Subcutaneous abdominal adipose tissue (tissue), 5 donors: ENCODE measurements around the gene SRGAP1.
A peak's percentile ranks its signal among the peaks of the same experiment; 100 is the strongest.

Source experiments
- H3K27ac ChIP-seq: one replicate; pipeline ENCODE4 v1.7.0; 2013; ENCODE audit warnings: low read depth, mild to moderate bottlenecking, inconsistent platforms, low read length, moderate library complexity
- H3K27me3 ChIP-seq, 5 donors: one replicate each; pipeline ENCODE4 v1.7.0; 2013; ENCODE audit warnings: low read length in 5 of 5, inconsistent platforms in 1 of 5; ENCODE audit not compliant: control insufficient read depth in 5 of 5, insufficient read depth in 4 of 5
- H3K36me3 ChIP-seq, 5 donors: one replicate each; pipeline ENCODE4 v1.7.0; 2013; ENCODE audit warnings: low read length in 5 of 5; ENCODE audit not compliant: control insufficient read depth in 5 of 5, insufficient read depth in 5 of 5
- H3K4me1 ChIP-seq, 5 donors: one replicate each; pipeline ENCODE4 v1.7.0; 2013; ENCODE audit warnings: low read length in 5 of 5, mild to moderate bottlenecking in 3 of 5, moderate library complexity in 1 of 5; ENCODE audit not compliant: control insufficient read depth in 5 of 5, insufficient read depth in 5 of 5
- H3K4me3 ChIP-seq, 5 donors: one replicate each; pipeline ENCODE4 v1.7.0; 2013; ENCODE audit warnings: low read length in 5 of 5, low read depth in 1 of 5
- H3K9ac ChIP-seq, 5 donors: one replicate each; pipeline ENCODE4 v1.7.0; 2013; ENCODE audit warnings: low read length in 5 of 5, mild to moderate bottlenecking in 4 of 5, moderate library complexity in 3 of 5
- H3K9me3 ChIP-seq, 5 donors: one replicate each; pipeline ENCODE4 v1.7.0; 2013; ENCODE audit warnings: low read length in 5 of 5; ENCODE audit not compliant: control insufficient read depth in 5 of 5
- donor health status: healthy.
- donor health status: healthy.
- donor health status: healthy.
- donor health status: healthy.
- donor health status: healthy.

SRGAP1 gene

DNA sequence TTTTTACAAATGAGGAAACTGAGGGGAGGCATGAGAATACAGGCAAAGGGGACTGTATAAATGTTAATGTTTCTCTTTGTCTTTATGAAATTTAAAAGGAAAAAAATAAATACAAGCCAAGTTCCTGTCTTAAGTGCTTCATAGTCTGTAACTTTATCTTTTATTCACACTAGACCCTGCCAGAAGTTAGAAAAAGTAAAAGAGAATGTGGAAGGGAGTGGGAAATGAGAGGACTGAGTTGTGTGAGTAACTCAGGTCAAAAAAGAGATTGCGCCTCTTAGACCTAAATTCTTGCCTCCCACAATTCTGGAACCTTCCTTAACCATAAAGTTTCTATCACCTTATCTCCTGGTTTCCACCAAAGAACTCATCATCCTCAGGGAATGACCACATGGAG lies 236.5 kb downstream of the SRGAP1 start:
- no peaks in the 10 kb centered on the region for H3K27me3 ChIP-seq
- peaks cover 0 to 15% (median 9%) of the 10 kb centered on the region in 5 donors for H3K36me3 ChIP-seq
- H3K9ac ChIP-seq, result no peak overlapping the region
- no peak overlapping the region for H3K4me3 ChIP-seq
- no peak overlapping the region for H3K27ac ChIP-seq
- peaks cover 0 to 16% (median 12%) of the 10 kb centered on the region in 5 donors for H3K4me1 ChIP-seq
- no peaks in the 10 kb centered on the region for H3K9me3 ChIP-seq

DNA sequence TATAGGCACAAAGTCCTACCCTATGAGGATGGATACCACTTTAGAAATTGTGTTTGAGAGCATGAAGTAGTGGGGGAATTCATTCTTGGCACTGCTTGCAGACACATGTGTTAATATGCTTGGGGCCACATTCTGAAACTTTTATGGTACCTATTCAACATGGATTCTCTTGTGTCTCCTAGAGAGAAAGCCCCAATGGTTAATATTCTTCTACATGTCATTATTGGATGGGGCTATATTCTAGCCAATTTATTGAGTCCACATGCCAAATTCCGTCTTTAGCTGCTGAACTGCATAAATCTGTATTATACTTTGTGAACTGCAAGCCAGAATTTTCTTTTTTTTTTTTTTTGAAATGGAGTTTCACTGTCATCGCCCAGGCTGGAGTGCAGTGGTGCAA lies 237.6 kb downstream of the SRGAP1 start:
- Histone ChIP-seq H3K27ac (no peak overlapping the region), H3K9me3 (no peaks in the 10 kb centered on the region), H3K4me3 (no peak overlapping the region), H3K9ac (no peak overlapping the region), H3K27me3 (no peaks in the 10 kb centered on the region), H3K36me3 (peaks cover 0 to 15% (median 9%) of the 10 kb centered on the region in 5 donors), H3K4me1 (peaks cover 0 to 16% (median 12%) of the 10 kb centered on the region in 5 donors)

DNA sequence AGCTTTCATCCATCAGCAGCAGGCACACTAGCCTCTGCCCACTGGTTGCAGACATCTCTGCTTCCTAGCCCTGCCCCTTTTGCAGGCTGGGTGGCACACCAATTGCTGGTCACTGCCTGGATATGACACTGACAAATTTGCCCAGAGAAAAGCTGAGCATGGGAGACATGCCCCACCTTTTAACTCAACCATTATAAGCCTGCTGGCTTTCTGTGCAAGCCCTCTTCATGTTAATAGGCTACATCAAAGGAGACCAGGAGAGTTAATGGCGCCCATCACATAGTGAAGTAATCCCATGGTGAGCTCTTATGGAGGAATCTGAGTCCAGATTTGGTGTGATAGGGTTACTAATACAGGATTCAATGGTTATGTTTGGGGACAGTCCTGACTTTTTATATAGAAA lies 238.4 kb downstream of the SRGAP1 start:
- H3K4me1 ChIP-seq, result peaks cover 0 to 18% (median 12%) of the 10 kb centered on the region in 5 donors
- peak overlapping the region in 2 of 5 donors; percentile 1 to 35 for H3K9ac ChIP-seq
- peak overlapping the region; percentile 50 for H3K27ac ChIP-seq
- H3K9me3 ChIP-seq, result no peaks in the 10 kb centered on the region
- peak overlapping the region in 2 of 5 donors; percentile 22 to 28 for H3K4me3 ChIP-seq
- no peaks in the 10 kb centered on the region for H3K27me3 ChIP-seq
- H3K36me3 ChIP-seq, result peaks cover 0 to 15% (median 9%) of the 10 kb centered on the region in 5 donors

DNA sequence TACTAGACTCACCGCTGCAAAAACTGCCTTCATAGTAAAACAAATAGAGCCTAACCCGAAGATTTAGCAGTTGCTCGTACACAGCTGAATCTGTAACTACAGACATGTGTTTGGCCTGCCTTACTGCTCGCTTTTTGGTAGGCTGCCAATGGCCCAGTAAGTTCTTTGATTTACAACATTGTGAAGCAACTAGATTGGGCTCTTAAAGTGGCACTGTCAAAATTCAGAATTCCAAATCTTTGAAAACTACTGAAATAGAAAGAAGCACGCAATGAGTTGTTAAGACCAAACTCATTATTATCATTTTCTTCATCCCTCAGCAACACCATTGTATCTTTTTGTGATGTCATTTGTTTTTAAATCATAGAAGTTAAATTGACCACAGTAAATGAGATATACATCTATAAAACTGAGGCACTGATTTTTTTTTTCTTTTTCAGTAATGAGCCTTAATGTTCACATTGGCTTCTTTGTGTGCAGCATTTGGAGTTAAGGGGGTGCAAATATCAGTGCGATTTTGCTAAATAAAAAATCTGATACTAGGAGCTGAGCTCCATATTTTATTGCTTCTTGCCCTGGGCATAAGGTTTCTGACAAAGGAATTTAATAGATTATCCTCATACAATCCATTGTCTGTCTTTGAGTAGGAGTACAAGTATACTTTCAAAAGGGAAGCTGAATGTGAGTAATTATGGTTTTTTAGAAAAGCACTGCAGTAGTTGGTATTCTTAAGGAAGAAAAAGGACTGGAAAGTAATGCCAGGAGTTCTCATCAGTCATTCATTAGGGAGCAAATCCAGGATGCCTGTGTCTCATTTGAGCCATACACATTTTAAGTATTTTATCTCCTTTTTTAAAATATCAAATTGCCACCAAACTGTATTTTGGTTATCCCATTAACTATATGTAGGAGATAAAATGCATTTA lies 239.0 kb downstream of the SRGAP1 start:
- H3K9ac ChIP-seq, result peak overlapping the region in 2 of 5 donors; percentile 1 to 35

DNA sequence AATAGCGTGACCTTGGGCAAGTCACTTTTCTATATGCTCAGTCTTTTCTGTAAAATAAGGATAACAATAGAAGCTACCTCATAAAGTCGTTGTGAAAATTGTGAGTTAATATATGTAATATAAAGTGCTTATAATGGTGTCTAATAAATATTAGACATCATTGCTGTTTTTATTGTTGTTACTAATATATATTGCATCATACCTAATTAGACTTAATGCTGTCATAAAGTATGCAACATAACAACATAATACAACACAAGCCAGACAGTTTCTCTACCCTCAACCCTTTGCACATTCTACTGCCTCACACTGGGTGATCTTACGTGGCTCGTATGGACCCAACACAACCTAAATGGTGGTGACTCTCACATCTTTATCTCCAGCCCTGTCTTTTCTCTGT lies 240.7 kb downstream of the SRGAP1 start:
- Histone ChIP-seq H3K9me3 (no peaks in the 10 kb centered on the region), H3K4me3 (no peak overlapping the region), H3K27me3 (no peaks in the 10 kb centered on the region), H3K36me3 (peaks cover 0 to 4% (median 0%) of the 10 kb centered on the region in 5 donors), H3K4me1 (peaks cover 0 to 31% (median 26%) of the 10 kb centered on the region in 5 donors), H3K27ac (no peak overlapping the region), H3K9ac (no peak overlapping the region)

More for the DNA sequence above, 239.0 kb downstream of the SRGAP1 start:
- Histone ChIP-seq H3K4me3 (peak overlapping the region in 2 of 5 donors; percentile 22 to 28), H3K4me1 (peaks cover 0 to 22% (median 17%) of the 10 kb centered on the region in 5 donors), H3K36me3 (peaks cover 0 to 14% (median 9%) of the 10 kb centered on the region in 5 donors), H3K27ac (peak overlapping the region; percentile 50), H3K9me3 (no peaks in the 10 kb centered on the region), H3K27me3 (no peaks in the 10 kb centered on the region)

DNA sequence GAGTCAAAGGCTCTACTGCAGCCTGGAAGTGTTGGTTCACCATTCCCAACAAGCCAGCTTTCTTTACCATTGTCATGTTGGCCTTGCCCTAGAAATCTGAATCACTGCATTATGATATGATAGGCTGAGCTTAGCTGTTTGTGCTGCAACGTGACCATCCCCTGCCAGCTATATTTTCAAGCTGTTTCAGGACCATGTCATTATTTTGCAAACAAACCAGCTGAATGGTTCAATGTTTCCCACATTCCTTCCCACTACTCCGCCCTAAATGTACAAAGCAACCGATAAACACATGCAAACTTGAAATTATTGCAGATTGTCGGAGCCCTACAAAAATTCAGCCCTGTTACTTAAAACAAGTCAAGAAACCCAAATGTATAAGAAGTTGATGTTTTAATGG lies 241.5 kb downstream of the SRGAP1 start:
- H3K27me3 ChIP-seq, result no peaks in the 10 kb centered on the region
- no peak overlapping the region for H3K4me3 ChIP-seq
- no peaks in the 10 kb centered on the region for H3K9me3 ChIP-seq
- no peaks in the 10 kb centered on the region for H3K36me3 ChIP-seq
- no peak overlapping the region for H3K9ac ChIP-seq
- peaks cover 0 to 32% (median 31%) of the 10 kb centered on the region in 5 donors for H3K4me1 ChIP-seq
- H3K27ac ChIP-seq, result no peak overlapping the region

DNA sequence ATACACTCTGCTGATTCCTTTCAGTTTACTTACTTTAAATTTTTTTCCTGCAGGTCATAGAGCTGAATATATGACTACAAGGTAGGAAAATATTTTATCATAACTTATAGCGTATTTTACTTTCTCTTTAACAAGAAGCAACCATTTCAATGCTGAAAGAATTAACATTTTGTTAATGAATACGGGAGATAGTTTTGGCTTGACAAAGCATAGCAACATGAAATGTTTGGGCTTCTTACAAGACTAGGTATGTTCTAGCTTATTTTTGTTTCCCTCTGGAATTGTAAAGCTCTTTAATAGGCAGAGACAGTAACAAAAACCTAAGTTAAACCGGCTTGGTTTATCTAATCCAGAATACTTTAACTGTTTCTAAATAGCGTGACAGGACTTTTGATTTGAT lies 242.4 kb downstream of the SRGAP1 start:
- peaks cover 0 to 35% (median 31%) of the 10 kb centered on the region in 5 donors for H3K4me1 ChIP-seq
- no peaks in the 10 kb centered on the region for H3K27me3 ChIP-seq
- no peak overlapping the region for H3K27ac ChIP-seq
- no peaks in the 10 kb centered on the region for H3K36me3 ChIP-seq
- no peaks in the 10 kb centered on the region for H3K9me3 ChIP-seq
- no peak overlapping the region for H3K4me3 ChIP-seq
- H3K9ac ChIP-seq, result no peak overlapping the region

DNA sequence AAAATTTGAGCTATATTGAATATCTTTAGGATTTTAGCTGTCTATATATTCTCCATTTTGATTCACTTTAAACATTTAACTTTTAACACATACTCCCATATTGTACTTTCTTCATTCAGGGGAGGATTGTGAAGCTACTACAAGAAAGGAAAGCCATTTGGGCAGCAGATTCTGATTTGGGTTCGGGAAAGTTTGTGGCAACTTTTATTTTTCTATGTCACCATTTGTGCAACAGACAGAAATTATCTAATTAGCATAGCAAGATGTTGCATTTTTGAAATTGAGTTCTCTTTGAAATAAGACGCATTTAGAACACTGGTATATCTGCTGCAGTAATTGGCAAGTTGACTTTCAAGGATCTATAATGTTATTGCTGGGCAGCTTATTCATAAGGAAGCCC lies 243.3 kb downstream of the SRGAP1 start:
- Histone ChIP-seq H3K9ac (peak overlapping the region in 1 of 5 donors; percentile 13), H3K27ac (peak overlapping the region; percentile 81), H3K4me3 (no peak overlapping the region), H3K27me3 (no peaks in the 10 kb centered on the region), H3K36me3 (no peaks in the 10 kb centered on the region), H3K9me3 (no peaks in the 10 kb centered on the region), H3K4me1 (peaks cover 0 to 32% (median 26%) of the 10 kb centered on the region in 5 donors)

DNA sequence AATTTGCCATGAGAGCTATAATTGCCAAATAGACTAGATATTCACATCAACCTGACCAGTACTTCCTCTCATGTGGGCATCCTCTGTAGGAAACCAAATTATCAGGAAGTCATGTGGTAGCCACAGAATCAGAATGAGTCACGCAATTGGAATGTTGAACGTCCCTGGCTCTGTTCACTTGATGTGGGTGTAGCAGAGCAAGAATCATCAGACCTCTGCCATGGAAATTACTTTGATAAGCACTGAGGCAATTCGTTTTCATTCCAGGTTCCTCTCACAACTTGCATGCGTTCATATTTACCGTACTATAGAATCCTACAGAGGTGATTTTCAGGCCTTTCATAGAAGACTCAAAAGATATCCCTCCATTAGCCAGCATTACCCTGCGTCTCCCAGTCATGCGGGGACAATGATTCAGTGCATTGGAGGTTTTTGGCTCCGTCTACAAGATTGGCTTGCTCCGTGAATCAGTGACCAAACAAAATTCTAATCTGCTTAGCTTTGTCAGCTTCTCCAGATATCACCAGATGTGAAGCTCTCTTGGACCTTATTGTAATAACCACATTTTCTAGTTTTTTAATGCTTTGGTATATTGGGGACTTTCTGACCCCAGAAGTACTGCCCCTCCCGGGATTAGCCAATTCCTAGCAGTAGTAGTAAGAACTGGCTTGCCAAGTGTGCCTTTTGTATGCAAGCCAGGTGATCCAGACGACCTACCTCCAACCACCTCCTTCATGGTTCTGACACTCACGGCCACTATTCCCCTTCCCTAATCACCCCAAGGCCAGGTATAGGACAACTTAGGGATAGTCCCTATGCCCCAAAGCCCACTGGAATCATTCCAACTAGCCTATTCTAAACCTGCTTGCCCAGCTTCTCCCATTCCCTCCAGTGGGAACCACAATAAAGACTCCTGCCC lies 244.2 kb downstream of the SRGAP1 start:
- H3K27ac ChIP-seq, result peak overlapping the region; percentile 81
- peak overlapping the region in 4 of 5 donors; percentile 1 to 13 (median 4) for H3K9ac ChIP-seq
- H3K36me3 ChIP-seq, result no peaks in the 10 kb centered on the region
- no peaks in the 10 kb centered on the region for H3K9me3 ChIP-seq
- H3K4me1 ChIP-seq, result peaks cover 0 to 26% (median 17%) of the 10 kb centered on the region in 5 donors
- H3K27me3 ChIP-seq, result no peaks in the 10 kb centered on the region
- peak overlapping the region; percentile 0 to 56 (median 27) for H3K4me3 ChIP-seq
